ENCODE results near the gene CCDC91.
"Not testable (repeated sequence)": the region's sequence is repeated elsewhere in the genome, so short reads cannot be mapped to it uniquely, and the experiment has no call there.

The CCDC91 gene

DNA sequence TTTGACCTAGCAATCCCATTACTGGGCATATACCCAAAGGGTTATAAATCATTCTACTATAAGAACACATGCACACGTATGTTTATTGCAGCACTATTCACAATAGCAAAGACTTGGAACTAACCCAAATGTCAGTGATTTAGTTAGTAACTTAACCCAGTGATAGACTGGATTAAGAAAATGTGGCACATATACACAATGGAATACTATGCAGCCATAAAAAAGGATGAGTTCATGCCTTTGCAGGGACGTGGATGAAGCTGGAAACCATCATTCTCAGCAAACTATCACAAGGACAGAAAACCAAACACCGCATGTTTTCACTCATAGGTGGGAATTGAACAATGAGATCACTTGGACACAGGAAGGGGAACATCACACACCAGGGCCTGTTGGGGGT is 189.5 kb downstream of the CCDC91 start:
- DNase-seq, result not testable (repeated sequence)

DNA sequence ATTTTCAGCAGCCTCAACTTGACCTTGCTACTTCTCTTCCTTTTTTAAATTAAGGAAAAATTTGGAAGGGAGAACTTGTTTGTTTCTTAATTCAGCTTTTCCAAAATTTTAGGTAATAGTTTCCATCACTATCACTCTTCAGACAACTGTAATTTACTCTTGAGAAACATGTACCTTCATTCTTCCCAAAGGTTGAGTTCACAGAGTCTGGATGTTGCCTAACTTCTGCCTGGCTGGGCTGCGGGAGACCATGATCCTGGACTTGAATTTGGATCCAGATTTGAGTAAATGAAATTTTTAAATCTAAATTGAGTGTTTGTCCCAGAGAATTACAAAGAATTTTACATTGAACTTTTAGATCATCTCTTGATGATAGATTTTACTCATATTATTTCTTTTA is 193.1 kb downstream of the CCDC91 start:
- no peak for DNase-seq

DNA sequence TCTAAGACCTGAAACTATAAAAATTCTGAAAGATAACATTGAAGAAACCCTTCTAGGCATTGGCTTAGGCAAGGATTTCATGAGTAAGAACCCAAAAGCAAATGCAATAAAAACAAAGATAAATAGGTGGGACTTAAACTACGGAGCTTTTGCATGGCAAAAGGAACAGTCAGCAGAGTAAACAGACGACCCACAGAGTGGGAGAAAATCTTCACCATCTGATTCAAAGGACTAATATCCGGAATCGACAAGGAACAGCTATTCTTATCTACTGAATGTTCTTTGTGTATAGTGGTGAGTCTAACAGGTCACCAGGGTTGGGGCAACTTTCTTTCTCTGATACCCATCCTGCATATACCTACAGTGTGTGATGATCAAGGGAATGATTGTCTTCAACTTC is 198.6 kb downstream of the CCDC91 start:
- no peak for DNase-seq

DNA sequence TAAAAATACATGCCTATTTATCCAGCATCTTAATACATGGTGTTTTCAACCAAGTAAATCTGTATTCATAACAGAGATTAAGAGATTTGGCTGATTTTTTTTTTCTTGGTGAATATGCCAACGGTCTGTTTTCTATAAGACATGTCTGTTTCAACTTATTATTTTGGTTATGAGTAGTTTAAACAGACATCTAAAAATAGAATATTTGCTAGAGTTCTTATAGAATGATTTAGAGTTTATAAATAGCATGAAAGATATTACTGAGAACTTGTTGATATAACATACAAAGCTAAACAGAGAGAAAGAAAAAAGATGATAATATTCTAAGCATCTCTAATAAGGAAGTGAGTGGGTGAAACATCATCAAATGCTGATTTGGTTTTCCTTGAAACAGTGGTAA is 199.9 kb downstream of the CCDC91 start:
- DNase-seq, result no peak

DNA sequence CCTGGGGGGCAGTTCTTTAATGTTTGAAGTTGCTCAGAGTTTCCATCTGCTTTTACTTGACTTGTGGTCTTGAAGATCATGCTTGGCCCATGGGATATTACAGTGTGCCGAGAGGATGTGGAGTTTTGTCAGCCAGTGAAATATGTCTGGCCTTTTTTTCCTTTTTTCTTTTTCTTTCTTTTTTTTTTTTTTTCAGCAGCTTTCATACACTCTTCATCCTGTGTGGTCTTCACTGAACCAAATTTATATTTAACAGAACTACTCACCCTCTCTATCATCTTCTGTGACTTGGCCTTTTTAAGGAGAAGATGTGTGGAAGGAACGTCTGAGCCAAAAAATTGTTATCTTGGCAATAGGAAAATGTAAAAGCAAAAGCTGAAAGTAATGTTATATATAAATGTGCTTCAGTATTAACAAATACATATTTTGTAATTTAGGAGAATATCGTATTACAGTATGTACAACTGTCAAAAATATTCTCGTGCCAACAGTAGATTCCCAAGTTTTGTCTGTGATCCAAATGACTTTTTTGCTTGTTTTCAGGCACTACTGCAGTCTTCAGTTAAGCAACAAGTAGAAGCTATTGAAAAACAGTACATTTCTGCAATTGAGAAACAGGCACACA is 200.6 kb downstream of the CCDC91 start:
- DNase-seq, result no peak

DNA sequence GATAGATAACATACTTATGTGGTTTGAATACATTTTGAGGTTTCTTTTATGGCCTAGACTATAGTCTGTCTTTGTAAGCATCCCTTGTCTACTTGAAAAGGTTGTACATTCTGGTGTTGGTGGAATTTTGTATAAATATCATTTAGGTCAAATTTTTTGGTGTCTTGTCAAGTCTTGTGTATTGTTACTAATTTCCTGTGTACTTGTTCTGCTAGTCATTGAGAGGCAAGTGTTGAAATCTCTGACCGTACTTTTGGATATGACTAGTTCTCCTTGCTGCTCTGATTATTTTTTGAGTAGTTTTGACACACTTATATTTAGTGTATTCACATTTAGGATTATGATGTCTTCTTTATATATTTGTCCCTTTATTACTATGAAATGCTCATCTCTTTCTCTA is 219.6 kb downstream of the CCDC91 start:
- no peak for DNase-seq

DNA sequence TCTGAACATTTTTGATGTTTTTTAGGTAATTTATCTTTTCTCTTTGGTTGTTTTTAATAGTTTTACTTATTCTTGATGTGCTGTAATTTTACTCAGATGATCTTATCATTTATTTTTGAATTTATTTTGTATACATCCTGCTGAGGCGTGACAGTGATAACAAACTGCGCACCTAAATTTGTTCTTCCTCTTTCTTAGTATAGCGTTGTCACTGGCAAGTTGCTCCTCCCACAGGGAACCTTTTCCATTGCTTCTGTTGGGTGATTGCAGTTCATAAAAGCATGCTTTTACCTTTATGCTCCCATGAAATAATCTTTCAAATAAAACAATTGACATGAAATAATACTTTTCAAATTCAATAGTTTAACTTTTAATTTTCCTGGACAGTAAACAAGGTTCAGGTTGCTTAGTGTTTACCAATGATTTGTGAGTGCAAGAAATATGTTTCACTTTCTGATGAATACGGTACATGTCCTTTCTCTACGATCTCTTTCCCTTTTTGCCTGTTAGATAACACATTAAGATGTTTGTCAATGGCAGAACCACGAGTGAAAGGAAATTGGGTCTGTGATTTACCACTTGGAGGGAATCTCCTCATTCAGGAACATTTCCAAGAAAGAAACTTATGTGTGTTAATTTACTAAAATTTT is 223.3 kb downstream of the CCDC91 start:
- no peak for DNase-seq

DNA sequence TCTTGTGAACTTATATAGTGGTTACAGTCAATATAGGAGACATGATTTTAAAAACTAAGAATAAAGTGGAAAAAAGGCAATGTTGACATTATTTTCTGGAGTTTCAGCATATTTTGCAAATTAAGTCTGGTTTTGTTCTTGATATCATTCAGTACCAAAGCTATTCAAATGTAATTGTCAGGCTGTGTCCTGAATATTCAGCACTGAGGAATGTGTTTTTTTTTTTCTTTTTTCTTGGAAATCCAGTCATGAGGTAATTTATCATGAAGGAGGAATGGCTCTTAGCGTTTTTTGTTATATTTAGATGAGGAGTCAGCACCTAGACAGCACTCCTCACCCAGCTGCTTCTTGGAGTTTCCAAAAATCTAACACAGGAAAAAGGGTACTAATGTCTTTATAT is 225.5 kb downstream of the CCDC91 start:
- DNase-seq, result no peak

DNA sequence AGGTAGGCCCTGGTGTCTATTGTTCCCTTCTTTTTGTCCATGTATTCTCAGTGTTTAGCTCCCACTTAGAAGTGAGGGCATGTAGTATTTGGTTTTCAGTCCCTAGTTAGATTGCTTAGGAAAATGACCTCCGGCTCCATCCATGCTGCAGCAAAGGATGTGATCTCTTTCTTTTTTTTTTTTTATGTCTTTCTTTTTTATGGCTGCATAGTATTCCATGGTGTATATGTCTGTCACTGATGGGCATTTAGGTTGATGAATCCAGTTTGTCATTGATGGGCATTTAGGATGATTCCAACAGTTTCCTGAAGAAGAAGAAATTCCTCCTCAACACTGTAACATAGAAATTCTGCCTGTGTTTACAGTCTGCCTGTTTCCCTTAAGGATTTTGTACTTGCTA is 231.1 kb downstream of the CCDC91 start:
- DNase-seq, result no peak

DNA sequence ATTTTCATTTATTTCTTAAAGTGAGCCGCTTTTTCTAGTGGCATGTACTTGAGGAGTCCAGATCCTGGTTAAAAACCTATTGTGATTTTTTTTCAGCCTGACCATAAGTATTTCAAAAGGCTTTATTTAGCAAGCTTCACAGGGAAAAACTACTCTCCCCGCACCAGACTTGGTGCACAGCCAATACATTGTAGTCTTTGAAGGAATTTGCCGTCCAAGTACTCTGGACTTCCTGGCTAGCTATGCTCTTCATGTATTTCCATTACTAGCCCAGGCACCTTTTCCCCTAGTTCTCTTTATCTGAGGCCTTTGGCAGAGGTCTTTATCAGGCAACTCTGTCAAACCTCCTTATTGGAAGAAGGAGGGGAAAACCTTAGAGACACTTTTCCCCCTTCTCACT is 234.7 kb downstream of the CCDC91 start:
- no peak for DNase-seq

DNA sequence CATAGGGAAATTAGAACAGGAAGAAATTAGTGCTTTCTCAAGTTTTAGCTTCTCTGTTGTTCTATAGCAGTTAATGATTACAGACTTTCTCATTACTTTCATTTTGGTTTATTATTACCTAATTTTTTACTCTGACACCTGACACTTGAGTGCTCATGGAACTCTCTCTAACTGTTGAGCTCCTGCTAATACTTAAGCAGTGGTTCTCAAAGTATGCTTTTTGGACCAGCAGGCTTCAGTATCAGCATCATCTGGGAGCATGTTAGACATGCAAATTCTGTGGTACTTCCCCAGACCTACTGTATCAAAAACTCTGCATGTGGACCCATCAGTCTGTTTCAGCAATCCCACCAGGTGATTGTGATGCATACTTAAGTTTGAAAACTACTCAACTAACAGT is 235.3 kb downstream of the CCDC91 start:
- no peak for DNase-seq

DNA sequence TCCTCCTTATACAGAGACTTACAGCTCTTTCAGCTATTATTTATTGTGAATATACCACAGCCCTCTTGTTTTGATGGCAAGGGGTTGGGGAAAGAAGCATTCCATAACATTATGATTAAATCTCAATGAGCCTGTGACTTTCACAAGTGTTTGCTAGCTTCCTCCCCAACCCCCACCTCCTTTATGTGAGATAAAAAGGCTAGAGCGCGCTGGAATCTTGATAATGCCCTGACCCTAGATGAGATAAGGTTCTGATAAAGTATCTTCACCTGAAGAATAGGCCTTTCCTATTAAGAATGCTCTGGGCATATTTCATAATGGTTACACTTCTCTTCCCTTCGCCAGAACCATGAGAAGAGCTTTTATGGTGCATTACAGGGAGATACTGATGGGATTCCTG is 236.8 kb downstream of the CCDC91 start:
- DNase-seq, result no peak

DNA sequence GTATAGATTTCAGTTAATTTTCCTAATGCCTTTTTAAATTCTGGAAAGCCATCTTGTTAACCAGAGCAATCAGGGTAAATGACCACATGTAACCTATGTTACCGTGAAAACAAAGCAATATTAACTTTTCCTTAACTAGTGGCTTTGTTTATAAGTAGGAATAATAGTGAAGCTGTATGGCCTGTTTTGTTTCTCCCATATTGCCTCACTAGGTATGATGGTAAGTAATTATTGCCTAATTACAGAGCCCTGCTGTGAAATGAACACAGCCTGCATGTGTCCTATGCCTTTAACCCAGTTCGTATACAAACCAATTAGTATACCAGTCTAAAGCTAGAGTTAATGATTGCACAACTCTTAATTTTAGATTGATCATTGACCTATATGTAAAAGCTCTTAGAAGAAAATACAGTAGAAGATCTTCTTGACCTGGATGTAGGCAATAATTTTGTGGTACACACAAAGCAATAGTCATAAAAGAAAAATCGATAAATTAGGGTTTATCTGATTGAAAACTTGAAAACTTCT is 249.9 kb downstream of the CCDC91 start:
- DNase-seq, result no peak

DNA sequence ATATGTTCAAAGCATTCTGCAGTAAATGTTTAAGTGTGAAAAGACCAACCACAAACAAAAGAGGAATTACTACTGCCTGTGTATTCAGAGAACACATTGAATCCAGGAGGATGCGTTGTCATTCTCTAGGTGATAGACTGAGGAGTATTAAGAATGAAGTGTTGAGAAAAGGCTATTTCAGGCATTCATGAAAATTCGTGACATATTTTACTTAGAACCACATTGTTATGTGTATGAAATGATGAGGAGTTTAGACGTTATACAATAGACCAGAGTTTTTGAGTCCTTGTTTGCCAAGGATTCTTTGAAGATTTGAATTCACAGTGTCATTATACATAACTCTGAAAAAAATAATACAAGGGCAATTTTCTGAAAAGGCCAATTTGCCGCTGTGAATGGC is 251.8 kb downstream of the CCDC91 start:
- no peak for DNase-seq

DNA sequence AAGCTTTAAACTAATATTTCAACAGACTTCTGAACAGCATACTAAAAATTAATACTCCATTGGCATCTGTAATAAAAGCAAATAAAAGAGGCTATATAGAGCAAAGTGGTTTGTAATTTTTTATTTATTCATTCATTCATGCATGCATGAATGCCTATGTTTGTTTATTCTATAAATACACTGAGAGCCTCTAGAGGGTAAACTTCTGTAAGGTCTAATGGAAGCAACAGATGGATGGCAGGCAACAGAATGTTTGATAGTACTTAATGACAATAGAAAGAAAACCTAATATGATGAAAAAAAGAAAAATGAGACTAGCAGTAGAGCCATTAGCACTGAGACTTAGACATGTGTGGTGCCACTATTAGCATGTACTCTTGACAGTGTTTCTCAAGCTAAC is 253.1 kb downstream of the CCDC91 start:
- DNase-seq, result no peak

DNA sequence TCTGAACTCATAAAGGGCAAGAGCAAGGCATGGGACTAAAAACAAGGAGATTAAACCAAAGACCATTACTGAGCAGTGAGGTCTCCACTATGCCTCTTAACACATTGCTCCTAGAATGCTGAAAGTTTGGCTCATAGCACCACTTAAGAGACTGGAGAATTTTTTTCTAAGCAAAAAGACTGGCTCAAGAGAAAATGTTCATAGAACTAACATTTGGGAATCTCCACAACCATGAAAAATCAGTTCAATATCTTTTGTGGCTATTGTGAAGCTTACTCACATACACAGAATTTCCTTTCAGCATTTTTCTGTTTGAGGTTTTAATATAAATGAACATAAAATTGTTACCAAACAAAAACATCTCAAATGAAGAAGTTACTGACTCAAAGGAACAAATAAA is 255.8 kb downstream of the CCDC91 start:
- no peak for DNase-seq

DNA sequence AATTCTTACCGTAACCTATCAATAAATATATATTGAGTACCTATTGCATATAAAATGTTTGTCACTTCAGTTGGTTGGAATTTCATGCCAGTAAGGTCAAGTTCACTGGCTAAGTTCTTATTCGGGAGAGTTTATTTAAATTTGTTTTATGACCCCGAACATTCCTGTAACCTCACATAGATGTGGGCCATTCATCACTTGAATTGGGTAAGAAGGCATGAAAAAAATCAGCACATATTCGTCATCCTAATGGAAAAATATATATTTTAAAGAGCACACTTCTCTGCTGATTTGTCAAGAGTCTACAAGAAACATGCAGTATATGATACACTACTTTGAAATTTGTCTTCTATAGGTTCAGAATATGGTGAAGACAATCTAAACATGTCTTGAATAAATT is 263.4 kb downstream of the CCDC91 start:
- DNase-seq, result no peak

DNA sequence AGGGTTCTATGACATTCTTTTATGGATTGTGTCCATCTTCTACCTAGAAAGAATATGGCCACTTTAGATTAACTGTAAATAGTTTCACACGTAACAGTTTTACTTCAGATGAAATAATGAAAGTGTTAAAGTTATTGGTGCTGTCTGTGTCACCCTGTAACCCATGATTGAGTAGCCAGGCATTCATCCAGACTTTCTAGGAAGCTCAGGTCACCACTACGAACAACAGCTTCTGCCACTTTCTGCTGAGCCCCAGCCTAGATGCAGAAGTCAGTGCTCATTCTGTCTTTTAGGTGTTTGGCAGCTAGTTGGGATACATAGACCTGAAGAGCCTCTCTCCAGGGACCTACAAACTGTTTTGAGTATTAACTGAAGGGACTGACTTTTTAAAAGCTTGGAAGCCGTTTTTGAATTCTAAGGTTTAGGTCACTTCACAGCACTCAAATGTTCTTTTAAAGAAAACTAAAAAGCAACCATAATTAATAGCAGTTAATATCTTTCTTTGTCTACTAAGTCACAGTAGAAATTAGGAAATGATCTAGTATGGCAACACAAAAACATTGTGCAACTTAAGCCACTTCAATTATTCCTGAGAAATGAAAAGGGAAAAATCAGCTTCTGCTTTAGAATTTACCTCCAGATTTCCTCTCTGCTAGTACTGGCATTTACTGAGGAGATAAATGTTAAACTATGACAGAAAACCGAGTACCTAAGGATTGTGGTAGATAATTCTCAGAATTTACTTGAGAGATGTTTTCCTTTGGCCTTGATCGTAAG is 266.9 kb downstream of the CCDC91 start:
- no peak for DNase-seq

DNA sequence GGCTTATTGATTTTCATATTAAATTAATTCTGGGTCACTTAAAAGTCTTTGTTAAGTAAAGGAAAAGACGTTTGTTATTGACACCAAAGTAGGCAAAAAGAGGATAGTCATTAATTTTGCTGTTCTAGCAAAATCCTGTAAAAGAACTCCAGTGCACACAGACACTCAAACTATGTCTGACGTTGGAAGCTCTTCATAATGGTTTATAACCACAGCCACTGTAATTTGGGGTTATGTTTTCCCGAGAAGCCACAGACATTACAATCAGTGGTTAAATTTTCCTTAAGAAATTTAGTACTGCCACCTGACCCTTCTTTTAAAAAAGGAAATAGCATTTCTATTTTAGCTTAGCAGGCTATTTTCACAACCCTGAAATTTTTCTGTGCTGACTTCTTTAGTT is 267.5 kb downstream of the CCDC91 start:
- DNase-seq, result no peak

DNA sequence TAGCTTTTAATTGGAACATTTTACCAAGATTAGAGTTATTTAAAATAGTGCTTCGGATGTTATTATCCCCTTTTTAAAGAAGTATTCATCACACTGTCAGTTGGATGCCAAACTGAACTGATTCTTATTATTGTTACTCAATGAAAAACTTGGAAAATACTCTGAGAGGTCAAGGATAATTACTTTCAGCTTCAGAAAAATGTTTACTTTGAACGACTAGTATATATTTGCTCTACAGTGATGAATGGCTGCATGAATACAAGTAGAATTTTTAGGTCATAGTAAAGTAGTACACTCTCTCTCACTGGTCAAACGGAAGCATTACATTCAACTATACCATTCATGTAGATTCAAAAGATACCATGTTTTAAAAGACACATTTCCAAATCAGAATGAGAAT is 269.2 kb downstream of the CCDC91 start:
- DNase-seq, result no peak

DNA sequence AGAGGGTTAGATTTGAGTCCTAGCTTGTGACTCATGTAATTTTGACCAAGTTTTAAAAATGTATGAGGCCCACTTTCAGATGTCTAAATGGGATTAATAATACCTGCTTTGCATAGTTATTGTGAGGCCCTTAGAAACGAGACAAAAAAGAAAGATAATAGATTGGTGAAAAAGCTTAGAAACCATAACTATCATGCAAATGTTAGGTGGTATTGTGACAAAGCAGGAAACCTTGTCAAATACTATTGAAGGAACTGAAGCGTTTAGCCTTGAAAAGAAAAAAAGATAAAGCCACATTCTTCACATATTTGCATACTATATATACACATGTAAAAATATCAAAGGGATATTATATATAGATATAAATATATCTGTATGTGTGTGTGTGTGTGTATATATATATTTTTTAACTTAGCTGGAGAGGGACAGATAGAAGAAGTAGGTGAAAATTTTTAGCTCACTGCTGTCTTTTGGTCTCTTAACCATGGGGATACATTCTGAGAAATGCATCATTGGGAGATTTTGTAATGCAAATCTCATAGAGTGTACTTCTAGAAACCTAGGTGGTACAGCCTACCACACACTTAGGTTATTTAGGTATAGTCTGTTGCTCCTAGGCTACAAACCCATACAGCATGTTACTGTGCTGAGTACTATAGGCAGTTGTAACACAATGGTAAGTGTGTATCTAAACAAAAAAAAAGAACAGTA is 270.3 kb downstream of the CCDC91 start:
- no peak for DNase-seq

DNA sequence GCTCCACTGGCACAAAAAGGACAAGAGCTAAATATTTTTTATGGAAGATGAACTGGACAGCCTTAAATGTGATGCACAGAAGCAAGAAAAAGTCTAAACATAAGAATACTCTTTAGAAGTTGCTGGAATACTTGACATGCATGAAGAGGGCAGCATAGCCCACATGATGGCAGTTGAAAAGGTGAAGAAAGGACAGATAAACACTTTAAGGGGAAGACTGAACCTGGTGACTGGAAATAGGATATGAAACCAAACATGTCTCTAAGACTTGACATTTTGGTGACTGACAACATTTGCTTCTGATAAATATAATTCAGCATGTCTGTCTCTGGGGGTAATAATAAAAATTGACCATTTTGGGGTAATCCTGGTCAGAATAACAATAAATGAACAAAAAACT is 273.1 kb downstream of the CCDC91 start:
- no peak for DNase-seq

DNA sequence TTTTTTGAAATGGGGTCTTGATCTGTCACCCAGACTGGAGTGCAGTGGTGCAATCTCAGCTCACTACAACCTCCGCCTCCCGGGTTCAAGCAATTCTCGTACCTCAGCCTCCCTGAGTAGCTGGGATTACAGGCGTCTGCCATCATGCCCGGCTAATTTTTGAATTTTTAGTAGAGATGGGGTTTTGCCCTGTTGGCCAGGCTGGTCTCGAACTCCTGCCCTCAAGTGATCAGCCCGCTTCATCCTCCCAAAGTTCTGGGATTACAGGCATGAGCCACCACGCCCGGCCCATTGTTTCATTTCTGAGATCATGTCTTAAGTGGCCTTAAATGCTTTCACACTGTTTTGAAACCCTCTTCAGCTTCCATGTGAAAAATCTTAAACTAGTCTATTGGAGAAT is 281.5 kb downstream of the CCDC91 start:
- not testable (repeated sequence) for DNase-seq

DNA sequence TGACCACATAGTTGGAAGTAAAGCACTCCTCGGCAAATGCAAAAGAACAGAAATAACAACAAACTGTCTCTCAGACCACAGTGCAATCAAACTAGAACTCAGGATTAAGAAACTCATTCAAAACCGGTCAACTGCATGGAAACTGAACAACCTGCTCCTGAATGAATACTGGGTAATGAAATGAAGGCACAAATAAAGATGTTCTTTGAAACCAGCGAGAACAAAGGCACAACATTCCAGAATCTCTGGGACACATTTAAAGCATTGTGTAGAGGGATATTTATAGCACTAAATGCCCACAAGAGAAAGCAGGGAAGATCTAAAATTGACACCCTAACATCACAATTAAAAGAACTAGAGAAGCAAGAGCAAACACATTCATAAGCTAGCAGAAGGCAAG is 285.9 kb downstream of the CCDC91 start:
- not testable (repeated sequence) for DNase-seq

All from CD4-positive, alpha-beta T cell treated with Interferon alpha-2 for 1 hour (primary cell).